ENCODE data around the gene EIF2B1.

DNA sequence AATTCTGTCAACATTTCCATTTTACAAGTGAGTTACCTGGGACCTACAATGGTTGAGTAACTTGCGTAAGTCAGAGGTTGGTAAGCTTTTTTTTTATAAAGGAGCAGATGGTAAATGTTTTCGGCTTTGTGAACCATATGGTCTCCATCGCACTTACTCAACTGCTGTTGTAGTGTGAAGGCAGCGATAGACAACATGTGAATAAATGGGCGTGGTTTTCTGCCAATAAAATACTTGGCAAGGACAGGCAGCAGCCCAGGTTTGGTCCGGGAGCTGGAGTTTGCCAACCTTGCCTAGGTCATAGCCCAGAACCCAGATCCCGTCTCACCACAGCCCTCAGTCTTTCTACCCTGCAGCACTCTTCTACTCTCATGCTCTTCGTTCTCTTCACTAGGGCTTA lies 25.3 kb downstream of the EIF2B1 start:
- TF ChIP-seq POLR2A (IDR thresholded peaks at IDR 0.05) (no peak), EP300 (IDR thresholded peaks at IDR 0.05) (no peak), POLR2AphosphoS5 (IDR thresholded peaks at IDR 0.05) (no peak)
- TF ChIP-seq, protein P1, sequence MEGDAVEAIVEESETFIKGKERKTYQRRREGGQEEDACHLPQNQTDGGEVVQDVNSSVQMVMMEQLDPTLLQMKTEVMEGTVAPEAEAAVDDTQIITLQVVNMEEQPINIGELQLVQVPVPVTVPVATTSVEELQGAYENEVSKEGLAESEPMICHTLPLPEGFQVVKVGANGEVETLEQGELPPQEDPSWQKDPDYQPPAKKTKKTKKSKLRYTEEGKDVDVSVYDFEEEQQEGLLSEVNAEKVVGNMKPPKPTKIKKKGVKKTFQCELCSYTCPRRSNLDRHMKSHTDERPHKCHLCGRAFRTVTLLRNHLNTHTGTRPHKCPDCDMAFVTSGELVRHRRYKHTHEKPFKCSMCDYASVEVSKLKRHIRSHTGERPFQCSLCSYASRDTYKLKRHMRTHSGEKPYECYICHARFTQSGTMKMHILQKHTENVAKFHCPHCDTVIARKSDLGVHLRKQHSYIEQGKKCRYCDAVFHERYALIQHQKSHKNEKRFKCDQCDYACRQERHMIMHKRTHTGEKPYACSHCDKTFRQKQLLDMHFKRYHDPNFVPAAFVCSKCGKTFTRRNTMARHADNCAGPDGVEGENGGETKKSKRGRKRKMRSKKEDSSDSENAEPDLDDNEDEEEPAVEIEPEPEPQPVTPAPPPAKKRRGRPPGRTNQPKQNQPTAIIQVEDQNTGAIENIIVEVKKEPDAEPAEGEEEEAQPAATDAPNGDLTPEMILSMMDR (IDR thresholded peaks at IDR 0.05) = no peak

Data from sigmoid colon (tissue), 4 donors.